GM21367 (cell line): ENCODE measurements around the gene RASSF7.

Source experiments
- ATAC-seq: cut with Tn5 transposase; IDR thresholded peaks from one replicate; pipeline ENCODE4 v1.9.1; 2021; ENCODE audit not compliant: unreplicated experiment

The RASSF7 gene

DNA sequence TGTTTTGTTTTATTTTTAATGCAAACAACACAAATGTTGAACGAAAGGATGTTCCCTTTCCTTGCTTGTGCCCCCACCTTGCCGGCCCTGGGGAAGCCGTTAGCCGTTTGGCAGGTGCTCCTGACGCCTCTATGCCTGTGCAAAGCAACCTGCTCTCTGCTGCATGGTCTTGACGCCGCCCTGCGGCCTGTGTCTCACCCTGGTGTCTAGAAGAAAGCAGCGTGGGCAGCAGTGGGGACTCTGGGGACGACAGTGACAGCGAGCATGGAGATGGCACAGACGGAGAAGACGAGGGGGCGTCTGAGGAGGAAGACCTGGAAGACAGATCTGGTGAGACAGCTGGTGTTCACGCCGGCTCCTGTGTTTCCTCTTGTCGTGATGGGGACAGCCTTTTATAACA lies 21.0 kb downstream of the RASSF7 start:
- ATAC-seq: no peak

DNA sequence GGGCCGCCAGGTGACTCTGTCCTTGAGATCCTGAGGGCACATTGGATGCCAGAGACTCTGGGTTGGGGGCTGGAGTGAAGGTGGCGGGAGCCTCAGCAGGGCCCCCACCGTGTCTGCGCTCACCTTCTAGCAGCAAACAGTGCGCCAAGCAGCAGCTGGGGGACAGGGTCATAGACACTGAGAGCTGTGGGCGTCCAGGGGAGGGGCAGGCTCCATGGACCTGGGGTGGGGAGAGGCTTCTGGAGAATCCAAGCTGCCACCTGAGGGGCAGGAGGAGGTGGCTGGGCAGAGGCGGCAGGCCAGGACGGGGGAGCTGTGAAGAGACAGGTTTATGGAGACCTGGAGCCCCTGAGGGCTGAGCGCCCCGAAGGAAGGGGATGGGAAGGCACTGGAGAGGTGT lies 23.5 kb downstream of the RASSF7 start:
- no peak for ATAC-seq

DNA sequence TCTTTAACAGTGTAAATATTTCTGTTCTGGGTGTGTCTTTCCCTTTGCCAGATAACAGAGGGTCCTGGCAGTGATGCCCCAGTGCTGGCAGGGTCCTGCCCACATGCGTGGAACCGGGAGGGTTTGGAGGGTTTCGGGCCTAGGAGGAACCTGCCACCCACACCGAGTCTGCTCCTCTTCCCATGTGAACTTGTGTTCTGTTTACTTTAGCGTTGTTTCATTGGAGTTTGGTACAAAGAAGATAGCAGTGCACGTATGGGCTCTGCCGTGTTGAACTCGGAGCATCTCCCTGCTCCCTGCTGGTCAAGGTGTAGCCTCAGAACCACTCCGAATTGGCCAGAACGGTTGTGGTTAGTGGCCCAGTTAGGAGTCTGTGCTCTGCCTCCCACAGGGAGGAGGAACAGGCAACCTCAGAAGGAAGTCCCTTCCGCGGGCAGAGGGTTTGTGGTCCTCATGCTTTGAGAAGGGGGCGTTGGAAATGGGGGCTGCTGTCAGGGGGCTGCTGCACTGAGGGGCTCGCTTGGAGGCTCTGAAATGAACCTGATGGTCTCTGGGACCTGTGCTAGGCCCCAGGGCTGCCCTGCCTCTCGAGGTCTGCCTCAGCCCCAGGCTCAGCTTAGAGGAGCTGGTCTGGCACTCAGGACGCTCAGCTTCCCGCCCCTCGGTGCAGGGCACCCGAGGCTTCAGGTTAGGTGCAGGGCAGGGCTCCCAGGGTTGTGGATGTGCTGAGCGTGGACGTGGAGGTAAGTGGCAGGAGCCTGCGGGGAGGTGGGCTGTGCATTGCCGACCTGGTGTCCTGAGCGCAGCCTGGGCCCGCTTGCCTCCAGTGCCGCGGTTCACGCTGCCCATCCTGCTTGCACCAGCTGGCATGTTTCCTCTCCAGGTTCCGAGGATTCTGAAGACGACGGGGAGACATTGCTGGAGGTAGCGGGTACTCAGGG lies 25.9 kb downstream of the RASSF7 start:
- ATAC-seq: no peak

GRCh38 chr11:587546-587945 lies 26.8 kb downstream of the RASSF7 start:
- ATAC-seq: no peak

DNA sequence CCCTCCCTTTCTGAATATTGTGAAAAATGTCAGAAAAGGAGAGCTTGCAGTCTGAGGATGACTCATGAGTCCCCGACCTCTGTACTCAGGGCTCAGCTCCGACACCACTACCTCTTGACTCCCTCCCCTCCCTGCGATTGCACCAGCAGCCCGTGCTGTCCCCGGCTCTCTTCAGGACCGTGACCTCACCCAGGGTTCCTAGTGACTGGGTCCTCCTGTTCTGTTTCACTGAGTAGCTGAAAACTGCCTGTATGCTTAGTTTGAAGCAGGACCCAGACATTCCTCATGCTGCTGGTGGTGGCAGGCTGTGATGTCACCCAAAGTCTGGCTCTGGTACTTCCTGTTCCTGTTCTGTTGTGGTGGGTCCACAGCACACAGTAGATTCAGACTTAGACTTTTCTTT lies 27.2 kb downstream of the RASSF7 start:
- no peak for ATAC-seq

DNA sequence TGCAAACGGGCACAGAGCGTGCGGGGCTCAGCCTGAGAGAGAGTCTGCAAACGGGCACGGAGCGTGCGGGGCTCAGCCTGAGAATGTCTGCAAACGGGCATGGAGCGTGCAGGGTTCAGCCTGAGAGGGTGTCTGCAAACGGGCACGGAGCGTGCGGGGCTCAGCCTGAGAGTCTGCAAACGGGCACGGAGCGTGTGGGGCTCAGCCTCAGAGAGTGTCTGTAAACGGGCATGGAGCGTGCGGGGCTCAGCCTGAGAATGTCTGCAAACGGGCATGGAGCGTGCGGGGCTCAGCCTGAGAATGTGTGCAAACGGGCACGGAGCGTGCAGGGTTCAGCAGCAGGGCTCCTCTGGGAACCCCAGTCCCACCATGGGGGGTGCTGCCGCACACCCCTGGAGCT lies 29.0 kb downstream of the RASSF7 start:
- ATAC-seq: no peak

- ATAC-seq: no peak
These were observed 30.2 kb downstream of the RASSF7 start for GRCh38 chr11:590997-591396.

DNA sequence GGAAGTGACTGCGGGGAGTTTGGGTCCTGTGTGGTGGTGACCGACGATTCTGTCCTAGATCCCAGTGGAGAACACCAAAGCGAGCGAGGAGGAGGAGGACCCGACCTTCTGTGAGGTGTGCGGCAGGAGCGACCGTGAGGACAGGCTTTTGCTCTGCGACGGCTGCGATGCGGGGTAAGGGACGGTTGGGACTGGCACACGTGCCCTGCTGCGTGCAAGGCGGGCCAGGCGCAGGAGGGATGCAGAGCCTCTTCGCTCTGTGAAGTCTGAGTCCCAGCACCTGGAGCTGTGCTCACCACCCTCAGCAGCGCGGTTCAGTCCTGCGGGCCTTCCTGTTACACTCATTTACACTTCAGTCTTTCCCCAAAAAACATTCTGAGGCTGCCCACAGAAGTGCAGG lies 31.7 kb downstream of the RASSF7 start:
- no peak for ATAC-seq

DNA sequence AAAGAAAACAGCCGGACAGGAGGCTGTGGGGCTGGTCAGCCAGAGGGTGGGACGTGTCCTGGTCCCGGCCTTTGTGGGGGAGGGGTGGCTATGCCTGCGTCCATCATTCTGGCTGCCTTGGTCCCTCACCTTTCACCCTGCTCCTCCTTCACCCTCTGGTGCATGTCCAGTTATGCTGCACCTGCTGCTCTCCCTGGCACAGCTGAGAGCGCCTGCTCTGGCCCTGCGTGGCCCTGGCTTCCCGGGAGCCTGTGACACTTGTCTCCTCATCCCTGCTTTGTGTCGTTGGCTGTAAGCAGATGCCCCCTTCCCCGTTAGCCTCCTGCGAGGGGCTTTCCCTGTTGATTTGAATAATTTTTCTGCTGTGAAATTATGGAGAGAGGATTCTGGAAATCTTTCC lies 32.1 kb downstream of the RASSF7 start:
- ATAC-seq: no peak

- ATAC-seq: no peak
These were observed 32.6 kb downstream of the RASSF7 start for GRCh38 chr11:593347-593746.

DNA sequence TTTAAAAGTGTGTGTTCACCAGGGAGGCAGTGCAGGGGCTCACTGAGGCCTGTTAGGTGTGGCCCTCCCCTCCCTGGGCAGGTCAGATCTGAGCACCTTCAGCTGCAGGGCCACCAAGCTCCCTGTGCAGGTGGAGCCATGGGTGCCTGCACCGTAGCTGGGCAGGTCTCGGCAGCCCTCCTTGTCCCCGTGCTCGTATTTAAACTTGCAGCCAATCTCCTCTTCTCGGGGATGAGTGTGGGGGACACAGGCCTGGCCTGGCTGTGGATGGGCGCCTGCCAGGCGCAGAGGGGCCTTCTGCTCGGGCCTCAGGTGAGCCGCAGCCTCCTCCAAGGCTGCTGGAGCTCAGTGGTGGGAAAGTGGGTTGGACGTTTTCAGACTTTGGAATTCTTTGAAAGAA lies 34.6 kb downstream of the RASSF7 start:
- ATAC-seq: no peak

GRCh38 chr11:596374-596773 lies 35.6 kb downstream of the RASSF7 start:
- no peak for ATAC-seq

- ATAC-seq: no peak
These were observed 36.5 kb downstream of the RASSF7 start for GRCh38 chr11:597166-597725.

- no peak for ATAC-seq
These were observed 37.4 kb downstream of the RASSF7 start for GRCh38 chr11:598005-598680.

DNA sequence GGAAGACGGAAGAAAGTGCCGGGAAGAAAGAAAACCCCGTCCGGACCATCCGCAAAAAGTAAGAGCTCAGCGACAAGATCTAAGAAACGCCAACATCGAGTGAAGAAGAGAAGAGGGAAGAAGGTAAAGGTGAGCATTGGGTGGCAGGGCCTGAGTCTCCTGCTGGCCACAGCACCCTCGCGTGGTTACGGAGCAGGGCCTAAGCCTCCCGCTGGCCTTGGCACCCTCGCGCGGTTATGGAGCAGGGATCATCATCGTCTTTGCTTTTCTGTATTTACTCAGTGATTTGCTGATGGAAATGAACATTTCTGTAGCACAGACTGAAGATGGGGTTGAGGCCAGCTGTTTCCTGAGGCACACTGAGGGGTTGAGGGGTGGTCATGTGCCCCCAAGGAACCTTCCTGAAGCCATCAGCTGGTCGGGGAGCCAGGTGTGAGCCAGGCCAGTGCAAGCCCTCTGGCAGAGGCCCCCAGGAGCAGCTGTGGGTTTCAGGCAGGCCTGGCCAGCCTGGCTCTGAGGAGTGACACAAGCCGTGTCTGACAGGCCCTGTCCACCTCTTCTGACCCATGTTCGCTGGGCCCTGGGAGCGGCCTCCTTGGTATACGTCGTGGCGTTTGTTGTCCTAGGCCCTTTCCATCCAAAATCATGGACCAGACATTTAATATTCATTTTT lies 40.9 kb downstream of the RASSF7 start:
- ATAC-seq: no peak

DNA sequence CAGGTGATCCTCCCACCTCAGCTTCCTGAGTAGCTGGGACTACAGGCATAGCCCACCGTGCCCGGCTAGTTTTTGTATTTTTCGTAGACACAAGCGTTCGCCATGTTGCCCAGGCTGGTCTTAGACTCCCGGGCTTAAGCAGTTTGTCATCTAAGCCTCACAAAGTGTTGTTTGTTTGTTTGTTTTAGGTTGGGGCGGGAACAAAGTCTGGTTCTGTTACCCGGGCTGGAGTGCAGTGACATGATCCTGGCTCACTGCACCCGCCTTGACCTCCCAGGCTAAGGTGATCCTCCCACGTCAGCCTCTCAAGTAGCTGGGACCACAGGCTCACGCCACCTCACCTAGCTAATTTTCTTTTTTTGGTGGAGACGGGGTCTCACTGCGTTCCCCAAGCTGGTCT lies 42.4 kb downstream of the RASSF7 start:
- ATAC-seq: no peak

DNA sequence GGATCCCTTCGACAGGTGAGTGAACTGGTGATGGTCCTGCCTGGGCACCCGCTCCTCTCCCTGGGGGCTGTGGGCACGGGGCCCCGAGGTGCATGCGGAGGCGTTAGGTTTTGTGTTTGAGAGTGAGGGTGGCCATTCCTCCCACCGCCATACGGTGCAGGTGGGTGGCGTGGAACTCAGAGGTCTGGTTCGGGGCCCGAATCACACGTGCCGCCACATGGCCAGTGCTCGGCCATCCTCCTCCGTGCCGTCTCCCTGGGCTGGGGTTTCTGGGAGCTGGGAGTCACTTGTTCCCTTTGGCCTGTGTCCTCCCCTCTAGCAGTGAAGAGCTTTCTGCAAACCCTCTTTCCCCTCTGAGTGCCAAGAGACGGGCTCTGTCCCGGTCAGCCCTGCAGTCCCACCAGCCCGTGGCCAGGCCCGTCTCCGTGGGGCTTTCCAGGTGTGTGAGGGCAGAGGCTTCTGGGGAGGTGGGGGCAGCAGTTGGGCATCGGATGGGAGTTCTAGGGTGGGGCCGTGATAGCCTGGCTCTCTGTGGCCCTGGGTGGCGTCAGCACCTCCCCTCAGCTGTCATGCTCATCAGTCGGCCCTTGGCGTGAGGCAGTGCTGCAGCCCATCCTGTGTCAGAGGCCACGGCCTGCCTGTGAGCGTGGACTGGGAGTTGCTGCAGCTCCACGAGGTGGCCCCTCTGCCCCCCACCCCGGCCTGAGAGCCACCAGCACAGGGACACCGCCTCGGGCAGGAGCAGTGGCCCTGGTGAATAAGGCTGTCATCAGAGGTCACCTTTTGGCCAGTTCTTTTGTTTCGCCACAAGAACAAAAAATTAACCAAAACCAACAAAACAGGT lies 44.7 kb downstream of the RASSF7 start:
- ATAC-seq: no peak

- ATAC-seq: no peak
These were observed 45.5 kb downstream of the RASSF7 start for GRCh38 chr11:606245-606644.

GRCh38 chr11:607020-607780 lies 46.4 kb downstream of the RASSF7 start:
- ATAC-seq: no peak
